H1 (cell line): Measurements from ENCODE around the gene CCDC107. TPM values are rescaled to one million over a fixed set of nuclear protein-coding genes. Genes with fewer than 3 reads are reported as not detected.

Experiments
- ASH2L ChIP-seq: fragments of 200-600, 300-600 bp; sonication (generic); IDR thresholded peaks from one replicate; pipeline ENCODE4 v1.7.1; 2017; ENCODE audit warnings: low read length
- ATF3 ChIP-seq: IDR thresholded peaks from 2 replicates; pipeline ENCODE4 v1.6.1; 2011; ENCODE audit warnings: low read depth, mild to moderate bottlenecking, low read length; ENCODE audit not compliant: insufficient read depth
- BACH1 ChIP-seq: IDR thresholded peaks from 2 replicates; pipeline ENCODE4 v1.6.1; 2012; ENCODE audit warnings: low read length, improper control_type of control experiment
- BCL11A ChIP-seq, 2 experiments: IDR thresholded peaks; one replicate each; pipeline ENCODE4 v1.6.1; 2011; ENCODE audit warnings: low read depth in 2 of 2, low read length in 2 of 2, mild to moderate bottlenecking in 2 of 2
- CTCF ChIP-seq, 3 experiments: IDR thresholded peaks; 1 replicate in 2 of 3; 2 replicates in 1 of 3; pipeline versions ENCODE4 v1.5.1 to v1.6.1; 2011; ENCODE audit warnings: low read length in 3 of 3, mild to moderate bottlenecking in 3 of 3, inconsistent platforms in 2 of 3, low read depth in 1 of 3, moderate library complexity in 1 of 3; ENCODE audit not compliant: insufficient read depth in 1 of 3; ENCODE audit errors: control extremely low read depth in 1 of 3
- EP300 ChIP-seq, 2 experiments: IDR thresholded peaks; 1 replicate in 1 of 2; 2 replicates in 1 of 2; pipeline ENCODE4 v1.6.1; 2011 to 2012; ENCODE audit warnings: low read depth in 2 of 2, low read length in 2 of 2, mild to moderate bottlenecking in 2 of 2, borderline replicate concordance in 1 of 2, inconsistent platforms in 1 of 2, moderate library complexity in 1 of 2
- EZH2 ChIP-seq: fragments of 200-600 bp; sonication (generic); IDR thresholded peaks from 2 replicates; pipeline ENCODE4 v1.7.1; 2012; ENCODE audit warnings: low read depth, mild to moderate bottlenecking, moderate library complexity, low read length, inconsistent platforms; ENCODE audit not compliant: severe bottlenecking
- FOSL1 ChIP-seq: IDR thresholded peaks from 2 replicates; pipeline ENCODE4 v1.6.1; 2011; ENCODE audit warnings: mild to moderate bottlenecking, low read depth, low read length, moderate library complexity; ENCODE audit not compliant: insufficient read depth
- HDAC6 ChIP-seq: IDR thresholded peaks from one replicate; pipeline ENCODE4 v1.7.1; 2012; ENCODE audit warnings: low read depth, mild to moderate bottlenecking, inconsistent platforms, low read length, moderate library complexity
- RBBP5 ChIP-seq: IDR thresholded peaks from 2 replicates; pipeline ENCODE4 v1.7.1; 2012; ENCODE audit warnings: low read depth, mild to moderate bottlenecking, inconsistent platforms, low read length, moderate library complexity, borderline replicate concordance
- RNF2 ChIP-seq: fragments of 200-900, 300-1000 bp; sonication (generic); IDR thresholded peaks from 2 replicates; pipeline ENCODE4 v1.7.1; 2016; ENCODE audit warnings: borderline replicate concordance, low read depth, mild to moderate bottlenecking, antibody characterized with exemption, low read length; ENCODE audit not compliant: poor library complexity, severe bottlenecking; ENCODE audit errors: missing control alignments
- SIN3A ChIP-seq, 2 experiments: IDR thresholded peaks in 1 of 2; conservative IDR thresholded peaks in 1 of 2; 2 replicates each; pipeline ENCODE4 v1.6.1; 2011 to 2012; ENCODE audit warnings: low read length in 2 of 2, improper control_type of control experiment in 1 of 2, low read depth in 1 of 2, mild to moderate bottlenecking in 1 of 2
- TAF1 ChIP-seq: IDR thresholded peaks from 2 replicates; pipeline ENCODE4 v1.6.1; 2011; ENCODE audit warnings: mild to moderate bottlenecking, low read depth, low read length
- TEAD4 ChIP-seq: IDR thresholded peaks from 2 replicates; pipeline ENCODE4 v1.6.1; 2012; ENCODE audit warnings: low read depth, low read length, inconsistent platforms, mixed read lengths
- USF2 ChIP-seq: IDR thresholded peaks from 2 replicates; pipeline ENCODE4 v1.6.1; 2011; ENCODE audit warnings: low read length, improper control_type of control experiment
- ZNF274 ChIP-seq: IDR thresholded peaks from 2 replicates; pipeline ENCODE4 v1.7.0; 2012; ENCODE audit warnings: low read length, borderline replicate concordance; ENCODE audit errors: extremely low read depth
- polyA plus RNA-seq, 7 experiments: library from polyadenylated mRNA; depleted of rRNA in 3 of 7; stranded (reverse) in 5 of 7; unstranded in 2 of 7; fragments of >200 nt in 5 of 7; fragments of 200-250 nt in 2 of 7; gene quantifications; 1 replicate in 5 of 7; 2 replicates in 1 of 7; 4 replicates in 1 of 7; pipeline versions ENCODE4 v1.2.1 to v1.2.3, GENCODE V29; 2011 to 2013; ENCODE audit warnings: missing spikeins in 2 of 7, mixed read lengths in 2 of 7
- total RNA-seq: library from RNA; stranded (reverse); fragmentation: NEBNext Ultra II Directional; extraction: Animal tissue kit (Norgen Biotek cat#: 25700); gene quantifications from 2 replicates; pipeline ENCODE4 v1.2.1, GENCODE V29; 2021

The CCDC107 gene
- total and polyA plus RNA-seq, 2 of the 8 experiments (the other 6 are each of a cell fraction or from before 2014, with no cell fraction given), result 8.2 to 9.0 TPM

- TF ChIP-seq SIN3A (conservative IDR thresholded peaks at IDR 0.05 in 1 of 2, IDR thresholded peaks at IDR 0.05 in 1 of 2; ENCODE audit: low read depth in 1 of 2, low read length in 2 of 2), result peak; percentile 95
- TF ChIP-seq FOSL1, result no peak
- TF ChIP-seq EZH2, result no peak
- peak; percentile 94 for TF ChIP-seq ASH2L
- TF ChIP-seq RBBP5, result peak; percentile 36
- TF ChIP-seq BACH1, result peak; percentile 95
- no peak for TF ChIP-seq RNF2
- peak in 1 of 2 experiments; percentile 91; a peak in 1 of 3 replicates for TF ChIP-seq EP300 (IDR thresholded peaks at IDR 0.05; ENCODE audit: borderline replicate concordance in 1 of 2, low read depth in 2 of 2, low read length in 2 of 2)
- no peak for TF ChIP-seq HDAC6
- TF ChIP-seq ATF3, result no peak
- TF ChIP-seq ZNF274, result no peak
- peak; percentile 4; the same call in 1 of the 2 replicates for TF ChIP-seq USF2
- TF ChIP-seq TAF1, result peak; percentile 57
- TF ChIP-seq TEAD4, result peak; percentile 80; the same call in 1 of the 2 replicates
- TF ChIP-seq BCL11A (IDR thresholded peaks at IDR 0.05; ENCODE audit: low read depth in 2 of 2, low read length in 2 of 2), result no peak
- TF ChIP-seq CTCF (IDR thresholded peaks at IDR 0.05; ENCODE audit: control extremely low read depth in 1 of 3, insufficient read depth in 1 of 3, low read depth in 1 of 3, low read length in 3 of 3), result peak in 2 of 3 experiments; percentile 4 to 8; a peak in 1 of 4 replicates
- TF ChIP-seq, all 59 proteins: peak for 33
Measured at GRCh38 chr9:35657546-35658136, 451 bp upstream of the CCDC107 start, which contains the start of gene RMRP (continued).
